VCaP (cell line): ENCODE results near the gene IL22RA1.
A peak's percentile ranks its signal among the peaks of the same experiment; 100 is the strongest.

Source experiments
- H3K27ac ChIP-seq: fragments of 450-650 bp; 2 replicates; pipeline ENCODE4 v1.5.1; 2017
- TF ChIP-seq, protein P1 (sequence below): fragments of 450-650 bp; conservative IDR thresholded peaks from 2 replicates; pipeline ENCODE4 v1.5.1; 2017; ENCODE audit warnings: mild to moderate bottlenecking, moderate library complexity

The IL22RA1 gene

DNA sequence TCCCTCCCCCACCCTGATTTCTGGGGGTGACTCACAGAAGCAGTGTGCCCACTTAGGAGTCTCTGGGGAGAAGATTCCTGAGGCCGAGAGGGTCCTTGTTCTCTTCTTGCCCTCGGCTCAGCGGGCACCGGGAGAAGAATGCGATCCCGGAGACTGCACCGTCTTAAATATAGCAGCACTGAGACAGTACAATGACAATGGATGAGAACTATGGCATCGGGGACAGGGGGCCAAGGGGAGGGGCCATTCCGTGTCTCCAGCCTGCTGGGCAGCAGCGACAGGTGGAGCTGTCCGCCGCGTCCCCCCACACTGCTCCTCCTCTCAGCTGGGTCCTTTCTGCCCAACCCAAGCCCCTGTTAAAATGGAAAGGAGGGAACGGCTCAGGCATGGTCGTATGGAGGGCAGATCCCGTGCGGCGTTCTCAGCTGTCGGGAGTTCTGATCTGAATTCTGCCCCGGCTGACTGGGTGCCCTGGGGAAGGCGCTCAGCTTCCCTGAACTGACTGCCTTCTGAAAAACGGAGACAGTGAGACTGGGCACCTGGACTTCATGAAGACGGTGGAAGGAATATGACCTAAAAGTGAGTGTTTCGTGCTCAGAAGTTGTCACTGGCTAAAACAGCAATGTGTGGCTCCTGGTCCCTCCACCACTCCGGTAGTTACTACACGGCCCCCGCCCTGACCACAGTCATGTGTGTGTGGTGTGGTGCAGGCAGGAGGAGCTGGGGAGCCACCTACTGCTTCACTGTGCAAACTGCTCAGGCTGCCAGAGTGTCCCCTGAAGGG is 30.8 kb downstream of the IL22RA1 start, which contains the start of gene MYOM3:
TSS of gene MYOM3 (minus strand) at position 140 of the 784 bp plus-strand sequence. CDS start 3,499 bp downstream, outside the sequence.
- TF ChIP-seq, protein P1, sequence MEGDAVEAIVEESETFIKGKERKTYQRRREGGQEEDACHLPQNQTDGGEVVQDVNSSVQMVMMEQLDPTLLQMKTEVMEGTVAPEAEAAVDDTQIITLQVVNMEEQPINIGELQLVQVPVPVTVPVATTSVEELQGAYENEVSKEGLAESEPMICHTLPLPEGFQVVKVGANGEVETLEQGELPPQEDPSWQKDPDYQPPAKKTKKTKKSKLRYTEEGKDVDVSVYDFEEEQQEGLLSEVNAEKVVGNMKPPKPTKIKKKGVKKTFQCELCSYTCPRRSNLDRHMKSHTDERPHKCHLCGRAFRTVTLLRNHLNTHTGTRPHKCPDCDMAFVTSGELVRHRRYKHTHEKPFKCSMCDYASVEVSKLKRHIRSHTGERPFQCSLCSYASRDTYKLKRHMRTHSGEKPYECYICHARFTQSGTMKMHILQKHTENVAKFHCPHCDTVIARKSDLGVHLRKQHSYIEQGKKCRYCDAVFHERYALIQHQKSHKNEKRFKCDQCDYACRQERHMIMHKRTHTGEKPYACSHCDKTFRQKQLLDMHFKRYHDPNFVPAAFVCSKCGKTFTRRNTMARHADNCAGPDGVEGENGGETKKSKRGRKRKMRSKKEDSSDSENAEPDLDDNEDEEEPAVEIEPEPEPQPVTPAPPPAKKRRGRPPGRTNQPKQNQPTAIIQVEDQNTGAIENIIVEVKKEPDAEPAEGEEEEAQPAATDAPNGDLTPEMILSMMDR = peak; percentile 74

DNA sequence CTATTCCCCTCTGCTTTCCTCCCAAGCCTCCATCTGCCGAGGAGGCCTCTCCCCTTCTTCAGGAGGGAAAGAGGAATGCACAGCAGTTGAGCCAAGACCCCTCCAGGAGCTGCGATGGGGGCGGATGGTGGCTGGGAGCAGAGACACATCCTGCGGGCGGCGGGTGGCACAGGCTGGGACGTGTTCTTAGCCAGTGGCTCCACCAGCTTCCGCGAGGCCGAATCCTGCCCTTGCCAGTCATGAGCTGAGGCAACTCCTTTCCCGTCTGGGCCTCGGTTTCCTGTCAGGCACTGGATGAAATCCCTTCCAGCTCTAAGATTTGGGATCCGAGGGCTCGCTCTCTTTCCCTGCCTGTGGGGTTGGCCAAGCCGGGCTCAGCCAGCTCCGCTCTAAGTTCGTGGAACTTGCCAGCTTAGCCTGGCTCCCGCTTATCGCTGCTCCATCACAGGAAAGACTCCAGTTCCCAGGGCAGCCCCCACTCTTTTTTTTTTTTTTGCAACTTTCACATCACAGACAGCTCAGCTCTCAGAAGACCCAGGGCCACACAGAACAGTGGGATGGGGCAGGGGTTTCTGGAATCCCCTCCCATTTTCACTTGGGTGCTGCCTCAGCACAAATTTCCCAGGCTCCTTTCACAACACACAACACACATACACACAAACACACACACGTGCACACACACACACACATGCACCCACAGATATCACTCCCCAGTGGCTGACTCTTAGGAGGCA is 31.5 kb downstream of the IL22RA1 start:
- TF ChIP-seq, protein P1 = no peak
- H3K27ac ChIP-seq = no peak overlapping the region

More for the DNA sequence above, 30.8 kb downstream of the IL22RA1 start, which contains the start of gene MYOM3:
- H3K27ac ChIP-seq = no peak within 1 kb of the TSS

- TF ChIP-seq, protein P1 = no peak
- H3K27ac ChIP-seq = no peak overlapping the region
These were observed 32.2 kb downstream of the IL22RA1 start for GRCh38 chr1:24110642-24111261.

DNA sequence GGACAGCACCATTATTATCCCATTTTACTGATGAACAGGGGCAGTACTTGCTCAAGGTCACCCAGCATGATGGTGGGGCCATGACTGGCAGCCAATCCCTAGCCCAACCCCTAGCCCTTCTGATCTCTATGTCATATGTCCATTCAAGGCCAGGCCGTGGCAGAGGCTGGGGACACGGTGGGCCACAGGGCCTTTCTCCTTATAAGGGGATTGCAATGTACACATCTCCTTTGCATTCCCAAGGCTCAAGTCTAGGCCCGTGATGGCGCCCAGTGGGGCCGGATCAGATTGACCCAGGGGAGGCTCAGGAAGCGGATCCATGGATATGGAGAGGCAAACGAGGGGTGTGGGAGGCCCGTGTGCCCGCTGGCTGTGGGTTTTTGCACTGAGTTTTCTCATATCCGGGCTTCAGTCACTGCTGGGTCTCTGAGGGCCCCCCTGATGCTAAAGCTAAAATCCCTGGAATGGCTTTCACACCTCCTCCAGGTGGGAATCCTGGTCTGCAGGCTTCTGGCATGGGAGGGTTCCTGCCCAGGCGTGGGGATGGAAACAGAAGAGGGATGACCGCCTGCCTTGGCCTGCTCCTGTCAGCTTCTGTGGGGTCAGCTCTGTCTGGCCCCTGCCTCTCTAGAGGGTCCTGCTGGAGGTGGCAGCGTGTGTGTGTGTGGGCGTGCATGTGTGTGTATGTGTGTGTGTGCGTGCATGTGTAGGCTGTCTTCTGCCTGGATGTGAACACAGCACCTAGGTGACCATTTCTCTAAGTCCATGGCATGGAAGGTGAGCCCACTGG is 33.1 kb downstream of the IL22RA1 start:
- no peak overlapping the region for H3K27ac ChIP-seq
- TF ChIP-seq, protein P1 = no peak

DNA sequence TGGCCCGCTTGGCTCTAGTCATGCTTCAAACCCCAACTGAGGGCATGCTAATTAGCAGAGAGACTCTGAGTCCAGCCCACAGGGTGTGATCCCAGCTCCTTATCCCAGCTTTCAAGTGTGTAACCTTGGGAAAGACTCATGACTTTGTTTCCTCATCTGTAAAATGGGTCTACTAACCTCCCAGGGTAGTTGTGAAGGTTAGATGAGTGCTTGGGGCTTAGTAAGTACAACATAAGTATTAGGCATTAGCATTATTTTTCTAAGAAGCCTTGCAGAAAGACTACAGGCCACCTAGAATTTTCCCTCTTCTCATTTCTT is 33.8 kb downstream of the IL22RA1 start:
- H3K27ac ChIP-seq = no peak overlapping the region
- TF ChIP-seq, protein P1 = no peak

GRCh38 chr1:24108334-24109165 is 34.4 kb downstream of the IL22RA1 start:
- TF ChIP-seq, protein P1 = no peak
- no peak overlapping the region for H3K27ac ChIP-seq
